Kasumi-1 (cell line): Measurements from ENCODE around the gene ZNF687.
"Not testable (repeated sequence)": the region's sequence is repeated elsewhere in the genome, so short reads cannot be mapped to it uniquely, and the experiment has no call there.

Experiments used
- DNase-seq, 2 experiments: peaks; one replicate each; lab custom pipeline; 2025; lab: John Stamatoyannopoulos, UW

Gene ZNF687

GRCh38 chr1:151281969-151282882 lies at the start of gene ZNF687:
Gene ZNF687 (plus strand): TSS chr1:151282299. CDS start chr1:151286292, 3,993 bp downstream.
- DNase-seq, result peak; percentile 99

GRCh38 chr1:151235235-151235634 lies 46.9 kb upstream of the ZNF687 start:
- DNase-seq, result no peak

DNA sequence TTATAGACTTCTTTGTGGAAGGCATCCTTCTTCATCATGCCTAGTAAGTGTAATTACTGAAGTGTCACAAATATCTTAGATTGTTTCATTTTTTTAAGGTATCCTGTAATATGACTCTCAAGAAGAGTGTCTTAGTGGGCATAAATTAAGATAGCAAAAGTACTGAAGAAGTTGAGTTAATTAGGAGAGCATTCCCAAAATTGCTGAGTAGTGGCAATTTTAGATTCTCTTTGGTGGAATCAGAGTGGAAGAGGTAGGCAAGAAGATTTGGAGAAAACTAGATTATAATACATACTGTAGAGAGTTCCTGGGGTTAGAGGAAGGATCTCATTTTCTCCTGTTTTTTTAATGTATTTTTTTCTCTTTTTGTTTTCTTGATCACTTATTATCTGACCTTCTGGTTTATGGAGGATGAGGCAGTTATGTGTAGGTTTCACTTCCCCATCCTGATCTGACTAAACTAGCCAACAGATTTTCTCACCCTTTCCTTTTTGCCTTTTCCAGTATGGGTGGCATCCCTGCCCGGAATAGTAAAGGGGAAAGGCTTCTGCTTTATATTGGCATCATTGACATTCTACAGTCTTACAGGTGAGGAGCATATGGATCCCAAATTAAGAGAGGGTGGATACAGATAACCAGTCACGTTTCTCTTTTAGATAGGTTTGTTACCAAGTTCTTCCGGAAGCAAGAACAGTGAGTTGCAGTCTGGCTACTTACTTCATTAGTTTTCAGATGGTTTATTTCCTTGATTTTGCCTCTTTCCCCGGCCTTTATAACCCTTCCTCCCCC lies 44.2 kb upstream of the ZNF687 start:
- DNase-seq, result no peak

- no peak for DNase-seq
Observed at GRCh38 chr1:151238467-151238739, 43.7 kb upstream of the ZNF687 start.

DNA sequence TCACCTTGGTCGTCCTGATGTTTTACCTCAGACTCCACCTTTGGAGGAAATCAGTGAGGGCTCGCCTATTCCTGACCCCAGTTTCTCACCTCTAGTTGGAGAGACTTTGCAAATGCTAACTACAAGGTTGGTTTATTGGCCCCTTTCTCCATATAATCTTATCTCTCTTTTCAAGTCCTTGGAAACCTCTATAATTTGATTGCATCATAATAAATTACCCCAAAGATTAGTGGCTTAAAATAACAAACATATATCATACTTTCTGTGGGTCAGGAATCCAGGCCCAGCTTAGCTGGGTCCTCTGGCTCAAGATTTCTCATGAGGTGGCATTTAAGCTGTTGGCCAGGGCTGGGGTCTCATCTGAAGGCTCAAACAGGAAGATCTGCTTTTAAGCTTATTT lies 39.7 kb upstream of the ZNF687 start:
- DNase-seq, result no peak

DNA sequence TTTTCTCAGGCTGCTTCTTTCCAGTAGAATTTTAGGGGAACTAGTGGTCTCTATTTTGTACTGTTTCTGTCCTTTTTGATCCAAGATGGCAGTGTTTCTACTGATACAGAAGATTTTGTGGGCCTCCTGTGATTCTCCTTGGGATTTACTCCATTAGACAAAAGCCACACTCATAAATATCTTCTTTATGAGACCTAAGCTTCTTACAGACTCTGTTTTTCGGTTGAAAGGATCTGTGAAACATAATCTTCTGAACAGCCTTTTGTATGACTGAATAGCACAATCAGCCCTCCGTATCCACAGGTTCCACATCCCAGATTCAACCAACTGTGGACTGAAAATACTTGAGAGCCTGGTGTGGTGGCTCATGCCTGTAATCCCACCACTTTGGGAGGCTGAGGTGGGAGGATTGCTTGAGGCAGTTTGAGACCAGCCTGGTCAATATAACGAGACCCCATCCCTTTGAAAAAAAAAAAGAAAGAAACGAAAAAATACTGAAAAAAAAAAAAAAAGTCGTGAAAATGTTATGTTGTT lies 38.3 kb upstream of the ZNF687 start:
- no peak for DNase-seq

DNA sequence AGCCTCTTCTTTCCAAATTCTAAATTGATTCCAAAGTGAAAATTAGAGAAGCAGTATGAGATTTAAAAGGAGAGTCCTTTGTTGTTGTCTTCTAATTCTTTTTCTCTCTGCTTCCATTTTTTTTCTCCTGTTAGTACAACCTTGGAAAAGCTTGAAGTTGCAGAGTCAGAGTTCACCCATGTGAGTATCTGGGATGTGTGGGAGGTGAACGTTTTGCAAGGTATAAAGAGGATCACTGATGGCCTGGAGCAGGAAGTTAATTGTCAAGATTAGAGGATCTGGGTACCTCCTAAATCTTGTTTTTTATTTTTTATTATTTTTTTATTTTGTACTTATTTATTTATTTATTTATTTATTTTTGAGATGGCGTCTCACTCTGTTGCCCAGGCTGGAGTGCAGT lies 35.3 kb upstream of the ZNF687 start:
- no peak for DNase-seq

- DNase-seq, result peak; percentile 96 to 97
Observed at GRCh38 chr1:151251656-151252470, 30.2 kb upstream of the ZNF687 start.

DNA sequence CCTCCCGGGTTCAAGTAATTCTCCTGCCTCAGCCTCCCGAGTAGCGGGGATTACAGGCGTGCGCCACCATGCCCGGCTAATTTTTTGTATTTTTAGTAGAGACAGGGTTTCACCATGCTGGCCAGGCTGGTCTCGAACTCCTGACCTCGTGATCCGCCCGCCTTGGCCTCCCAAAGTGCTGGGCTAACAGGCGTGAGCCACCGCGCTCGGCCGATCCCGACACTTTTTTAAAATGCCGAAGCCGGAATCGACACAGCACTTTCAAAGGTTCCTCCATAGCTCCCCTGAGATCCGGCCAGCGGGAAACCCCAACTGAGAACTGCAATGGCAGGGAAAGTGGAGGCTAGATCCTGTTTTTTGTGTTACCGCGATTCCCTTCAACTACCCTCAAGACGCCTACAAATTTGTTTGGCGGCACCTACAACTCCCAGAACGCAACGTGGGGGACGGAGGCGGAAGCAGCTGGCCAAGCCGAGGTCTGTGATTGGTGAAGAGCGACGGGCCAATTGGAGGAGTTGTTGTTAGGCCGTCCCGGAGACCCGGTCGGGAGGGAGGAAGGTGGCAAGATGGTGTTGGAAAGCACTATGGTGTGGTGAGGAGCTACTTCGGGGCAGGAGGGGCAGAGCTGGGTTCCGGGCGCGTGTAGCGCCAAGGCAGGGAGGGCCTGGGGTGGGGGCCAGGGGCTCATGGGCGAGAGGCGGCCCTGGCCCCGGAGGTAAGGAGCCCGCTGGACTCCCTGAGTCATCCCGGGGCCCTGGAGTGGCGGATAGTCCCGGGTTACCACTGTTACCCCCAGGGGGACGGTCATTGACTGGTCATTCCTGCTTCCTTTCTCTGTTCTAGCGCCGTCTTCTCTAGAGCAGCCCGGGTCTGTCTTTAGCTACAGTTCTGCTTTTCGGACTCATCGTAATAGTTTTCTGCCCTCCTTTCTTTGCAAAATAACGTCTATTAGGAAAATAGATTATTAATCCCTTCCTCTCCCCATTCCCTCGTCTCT lies 27.6 kb upstream of the ZNF687 start, which contains the start of gene PSMD4:
PSMD4 (plus strand) TSS at position 518 of the 997 bp plus-strand sequence; CDS start at position 567, 49 bp downstream.
- DNase-seq, result peak; percentile 98 to 99

- DNase-seq, result peak in 1 of 2 experiments; percentile 31
Observed at GRCh38 chr1:151255381-151255780, 26.7 kb upstream of the ZNF687 start.

- no peak for DNase-seq
Observed at GRCh38 chr1:151259351-151259750, 22.7 kb upstream of the ZNF687 start.

DNA sequence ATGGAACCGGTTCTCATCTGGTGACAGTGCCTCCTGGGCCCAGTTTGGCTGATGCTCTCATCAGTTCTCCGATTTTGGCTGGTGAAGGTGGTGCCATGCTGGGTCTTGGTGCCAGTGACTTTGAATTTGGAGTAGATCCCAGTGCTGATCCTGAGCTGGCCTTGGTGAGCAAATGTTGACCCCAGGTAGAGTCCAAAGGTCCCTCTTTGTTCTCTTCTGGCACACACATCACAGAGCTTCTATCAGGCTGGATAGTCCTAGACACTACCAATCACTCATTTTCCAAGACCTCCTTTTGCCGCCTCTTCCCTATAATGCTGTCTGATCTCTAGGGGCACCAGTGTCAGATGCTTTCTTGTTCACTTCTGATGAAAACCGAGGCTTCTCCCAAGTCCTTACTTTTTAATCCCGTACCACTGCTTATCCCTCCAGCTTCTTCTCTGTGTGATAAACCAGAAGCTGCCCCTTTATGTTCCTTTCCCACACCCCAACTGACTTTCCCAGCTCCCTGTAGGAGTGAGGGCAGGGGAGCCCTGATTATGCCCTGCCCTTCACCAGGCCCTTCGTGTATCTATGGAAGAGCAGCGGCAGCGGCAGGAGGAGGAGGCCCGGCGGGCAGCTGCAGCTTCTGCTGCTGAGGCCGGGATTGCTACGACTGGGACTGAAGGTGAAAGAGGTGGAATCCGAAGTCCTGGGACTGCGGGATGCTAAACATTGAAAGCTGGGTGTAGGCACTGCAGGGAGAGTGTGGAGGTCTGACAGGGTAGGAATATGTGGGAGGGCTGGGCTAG lies 16.5 kb upstream of the ZNF687 start:
- DNase-seq, result no peak

GRCh38 chr1:151266315-151266714 lies 15.8 kb upstream of the ZNF687 start:
- no peak for DNase-seq

DNA sequence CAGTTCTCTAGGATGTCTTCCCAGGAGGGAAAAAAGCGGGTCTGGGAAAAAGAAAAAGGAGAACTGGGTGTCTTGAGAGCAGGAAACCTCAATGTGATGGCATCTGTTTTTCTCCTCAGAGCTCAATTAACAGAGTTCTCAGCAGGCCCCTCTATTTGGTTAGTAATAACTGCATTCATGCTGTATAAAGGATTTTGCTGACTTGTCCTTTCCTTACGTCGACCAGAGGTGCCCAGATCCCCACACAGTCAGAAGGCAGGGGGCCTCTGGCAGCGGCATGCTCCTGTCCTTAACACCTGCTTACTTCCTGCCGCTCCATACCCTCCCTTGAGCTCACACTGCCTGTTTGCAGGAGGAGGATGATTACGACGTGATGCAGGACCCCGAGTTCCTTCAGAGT lies 15.3 kb upstream of the ZNF687 start:
- no peak for DNase-seq

GRCh38 chr1:151267760-151268159 lies 14.3 kb upstream of the ZNF687 start:
- DNase-seq, result peak; percentile 26 to 31

GRCh38 chr1:151273924-151274466 lies 8.1 kb upstream of the ZNF687 start:
- no peak for DNase-seq

DNA sequence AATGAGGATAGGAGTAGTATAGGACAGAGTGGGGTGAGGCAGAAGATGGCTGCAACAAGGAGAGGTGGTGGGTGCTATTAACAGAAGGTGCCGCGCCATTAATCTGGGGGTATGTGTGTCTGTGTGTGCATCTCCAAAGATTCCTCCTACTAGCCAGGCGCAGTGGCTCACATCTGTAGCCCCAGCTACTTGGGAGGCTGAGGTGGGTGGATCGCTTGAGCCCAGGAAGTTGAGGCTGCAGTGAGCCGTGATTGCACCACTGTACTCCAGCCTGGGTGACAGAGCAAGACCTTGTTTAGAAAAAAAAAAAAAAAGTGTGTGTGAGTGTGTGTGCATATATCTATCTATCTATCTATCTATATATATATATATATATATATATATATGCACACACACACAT lies 6.8 kb upstream of the ZNF687 start:
- not testable (repeated sequence) for DNase-seq

DNA sequence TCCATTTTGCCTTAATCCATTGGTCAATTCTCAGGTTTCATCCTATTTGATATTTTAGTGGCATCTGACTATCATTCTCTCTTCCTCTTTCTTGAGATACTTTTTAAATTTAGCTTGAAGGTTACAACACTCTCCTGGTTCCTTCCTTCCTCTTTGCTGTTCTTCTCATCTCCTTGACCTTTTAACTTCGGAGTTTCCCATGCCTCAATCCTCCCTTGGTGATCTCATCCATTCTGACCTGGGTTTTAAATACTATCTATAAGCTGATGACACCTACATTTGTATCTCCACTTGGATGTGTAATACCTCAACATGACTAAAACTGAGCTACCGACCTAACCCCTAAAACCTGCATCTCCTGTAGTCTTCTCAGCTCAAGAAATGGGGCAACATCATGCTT lies 4.8 kb upstream of the ZNF687 start:
- DNase-seq, result peak; percentile 76 to 82

DNA sequence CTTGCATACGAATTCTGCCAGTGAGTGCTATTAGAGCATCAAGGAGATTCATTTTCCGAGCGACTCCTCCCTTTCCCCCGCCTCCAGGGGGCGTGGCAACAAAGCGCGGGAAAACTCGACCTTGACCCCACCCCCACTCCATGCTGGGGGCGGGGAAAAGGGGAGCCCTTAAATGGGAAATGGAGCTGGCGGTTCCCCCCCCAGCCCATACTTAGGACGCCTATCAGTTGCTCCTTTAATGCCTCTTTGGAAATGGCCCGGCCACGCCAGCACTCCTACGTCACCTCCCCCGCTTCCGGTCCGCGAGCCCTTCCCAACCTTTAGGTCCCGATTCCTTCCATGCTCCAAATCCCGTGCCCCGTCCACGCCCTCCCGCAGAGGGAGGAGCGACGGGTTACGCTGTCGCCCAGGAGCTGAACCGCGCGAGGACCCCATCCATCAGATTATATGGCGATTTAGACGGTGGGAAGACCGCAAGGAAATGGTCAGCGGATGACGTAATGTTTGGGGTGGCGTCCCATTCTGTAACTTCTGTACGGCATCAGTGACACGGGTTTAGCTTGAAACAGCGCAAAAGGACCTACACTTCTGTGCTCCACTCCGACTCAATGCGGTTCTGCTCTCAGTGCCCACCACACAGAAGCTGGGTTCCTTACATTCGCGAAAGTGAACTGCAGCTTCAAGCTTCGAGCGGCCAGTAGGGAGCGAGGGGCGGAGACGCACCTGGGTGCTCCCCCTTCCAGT lies 702 bp upstream of the ZNF687 start:
- DNase-seq, result peak; percentile 98 to 99
